NCI-H526 treated with DMSO at 0.1 percent for 48 hours (cell line): ENCODE results near the gene TMCC3.

Source experiments
- DNase-seq: peaks from one replicate; lab custom pipeline; 2025; lab: John Stamatoyannopoulos, UW

Gene TMCC3

DNA sequence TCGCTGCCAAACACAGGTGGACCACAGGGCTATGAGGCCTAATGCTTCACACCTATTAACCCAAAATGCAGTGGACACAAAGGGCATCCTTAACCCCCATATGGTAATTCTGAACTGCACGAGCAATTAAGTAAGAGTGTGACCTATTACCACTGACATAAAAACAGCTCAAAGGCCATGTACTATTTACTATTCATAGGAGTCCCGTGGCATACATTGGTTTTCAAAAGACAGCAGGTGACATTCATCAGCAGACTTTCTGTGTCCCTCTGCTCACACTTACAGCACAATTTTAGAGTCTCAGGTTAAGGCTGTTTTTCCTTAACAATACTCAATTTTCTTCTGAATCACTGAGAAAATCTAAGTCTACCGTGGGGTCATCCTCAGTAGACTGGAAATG lies 23.1 kb upstream of the TMCC3 start:
- no peak for DNase-seq

DNA sequence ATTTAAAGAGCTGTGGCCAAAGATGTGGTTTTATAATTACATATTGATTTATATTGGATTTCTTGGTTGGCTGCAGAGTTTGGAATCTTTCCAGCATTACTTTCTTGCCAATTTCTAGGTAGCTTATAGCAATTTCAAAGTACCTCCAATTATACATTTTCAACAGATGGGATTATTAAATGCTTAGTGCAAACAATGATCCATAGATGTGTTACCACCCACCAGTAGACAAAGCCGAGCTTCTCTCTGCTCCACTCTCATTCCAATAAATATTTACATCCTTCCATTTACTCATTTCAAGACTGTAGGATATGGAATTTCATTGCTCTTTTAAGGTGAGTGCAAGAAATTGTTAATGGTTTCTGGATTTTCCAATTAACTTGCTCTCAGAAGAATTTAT lies 21.6 kb upstream of the TMCC3 start:
- DNase-seq, result no peak

DNA sequence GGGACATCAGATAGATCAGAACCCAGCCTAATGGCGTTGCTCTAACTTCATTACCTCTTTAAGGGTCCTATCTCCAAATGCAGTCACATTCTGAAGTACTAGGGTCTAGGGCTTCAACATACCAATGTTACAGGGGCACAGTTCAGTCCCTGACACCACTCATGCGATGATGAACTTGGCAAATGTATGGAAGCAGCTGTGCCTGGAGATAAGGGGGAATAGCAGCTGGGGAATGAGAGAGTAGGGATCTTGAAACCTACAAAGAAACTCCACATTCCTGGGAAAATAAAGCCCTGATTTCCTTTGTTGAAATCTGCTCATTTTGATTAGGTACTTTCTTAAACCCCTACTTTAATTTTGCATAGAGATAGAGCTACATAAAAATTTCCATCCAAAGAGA lies 20.5 kb upstream of the TMCC3 start:
- DNase-seq, result no peak

DNA sequence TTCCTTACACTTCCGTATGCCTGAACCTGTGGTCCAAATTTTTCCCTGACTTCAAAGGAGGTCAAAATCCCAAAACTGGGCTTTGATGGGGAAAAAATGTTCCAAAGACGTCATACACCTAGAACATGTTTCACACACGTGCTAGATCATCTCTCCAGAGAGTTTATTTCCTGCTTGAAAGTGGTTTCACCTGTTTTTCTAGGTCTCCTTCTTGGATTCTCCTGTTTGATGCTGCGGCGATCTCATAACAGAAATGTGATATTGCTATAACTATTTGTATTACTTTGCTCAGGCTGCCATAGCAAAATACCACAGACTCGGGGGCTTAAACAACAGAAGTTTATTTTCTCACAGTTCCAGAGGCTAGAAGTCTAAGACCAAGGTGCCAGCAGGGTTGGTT lies 19.7 kb upstream of the TMCC3 start:
- DNase-seq, result no peak

DNA sequence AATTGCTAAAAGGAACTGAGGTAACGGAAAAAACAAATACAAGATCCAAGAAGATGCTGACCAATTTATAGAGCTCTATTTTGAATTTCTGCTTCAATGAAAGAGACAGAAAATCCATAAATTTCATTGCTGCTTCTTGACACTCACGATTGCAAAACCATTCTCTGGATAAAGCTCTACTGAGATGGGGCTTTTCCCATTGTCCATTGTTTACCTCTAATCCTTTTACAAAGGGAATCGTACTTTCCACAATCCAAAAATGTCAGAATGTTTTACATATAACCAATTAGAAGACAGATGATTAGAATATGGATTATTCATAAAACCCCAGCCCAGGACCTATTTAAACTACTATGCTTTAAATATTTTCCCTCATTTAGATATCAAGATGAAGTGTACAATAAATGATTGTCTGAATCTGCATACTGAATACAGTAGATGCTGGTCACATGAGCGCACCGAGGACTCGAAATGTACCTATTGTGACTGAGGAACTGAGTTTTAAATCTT lies 16.7 kb upstream of the TMCC3 start:
- DNase-seq, result no peak

DNA sequence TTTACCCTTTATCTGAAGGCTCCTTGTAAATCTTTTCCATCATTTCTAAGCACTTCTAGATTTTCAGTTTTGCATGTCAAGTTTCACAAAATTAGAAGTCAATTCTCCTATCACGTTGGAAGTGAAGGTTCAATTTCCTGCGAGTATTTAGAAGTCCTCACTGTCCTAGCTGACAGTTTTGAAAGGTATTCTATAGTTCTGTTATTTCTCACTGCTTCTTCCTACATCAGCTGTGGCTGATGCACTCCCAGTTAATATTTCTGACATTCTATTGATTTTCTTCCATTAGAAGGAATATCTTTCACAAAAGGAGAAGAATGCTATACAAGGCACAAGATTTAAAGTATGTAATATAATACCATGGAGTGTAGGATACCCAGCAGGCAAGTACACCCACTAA lies 15.8 kb upstream of the TMCC3 start:
- no peak for DNase-seq

DNA sequence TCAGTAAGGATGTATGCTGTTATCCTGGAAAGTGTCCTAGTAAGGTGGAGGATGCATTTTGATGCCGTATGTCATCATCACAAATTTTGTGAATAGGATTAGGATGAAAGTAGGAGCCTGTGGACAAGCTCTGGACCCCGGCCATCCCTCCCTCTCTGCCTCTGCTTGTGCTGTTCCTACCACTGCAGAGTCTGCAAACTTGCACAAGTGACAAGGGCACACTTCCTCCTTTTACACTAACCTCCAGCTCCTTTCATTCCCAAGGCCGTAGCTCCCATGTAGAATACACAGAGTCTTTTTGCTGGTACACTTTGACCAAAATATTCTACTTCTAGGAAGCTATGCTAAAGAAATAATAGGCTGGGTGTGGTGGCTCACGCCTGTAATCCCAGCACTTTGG lies 13.3 kb upstream of the TMCC3 start:
- DNase-seq, result no peak

DNA sequence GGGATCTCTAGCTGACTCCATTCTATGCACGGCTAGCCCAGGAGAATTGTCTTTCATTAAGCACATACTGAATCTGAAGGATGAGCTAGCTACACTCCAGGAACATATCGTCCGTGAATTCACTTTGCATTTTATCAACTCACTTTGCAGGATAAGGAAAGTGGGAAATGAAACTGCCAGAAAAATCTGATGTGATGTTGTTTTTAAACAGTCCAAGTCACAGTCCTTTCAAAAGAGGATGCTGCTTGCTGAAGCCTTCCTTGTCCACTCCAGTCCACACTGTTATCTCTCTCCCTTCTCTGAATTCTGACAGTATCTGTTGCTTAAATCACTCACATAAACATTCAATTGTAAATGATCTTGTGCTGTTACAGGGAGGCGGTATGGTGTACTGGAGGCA lies 12.7 kb upstream of the TMCC3 start:
- no peak for DNase-seq

DNA sequence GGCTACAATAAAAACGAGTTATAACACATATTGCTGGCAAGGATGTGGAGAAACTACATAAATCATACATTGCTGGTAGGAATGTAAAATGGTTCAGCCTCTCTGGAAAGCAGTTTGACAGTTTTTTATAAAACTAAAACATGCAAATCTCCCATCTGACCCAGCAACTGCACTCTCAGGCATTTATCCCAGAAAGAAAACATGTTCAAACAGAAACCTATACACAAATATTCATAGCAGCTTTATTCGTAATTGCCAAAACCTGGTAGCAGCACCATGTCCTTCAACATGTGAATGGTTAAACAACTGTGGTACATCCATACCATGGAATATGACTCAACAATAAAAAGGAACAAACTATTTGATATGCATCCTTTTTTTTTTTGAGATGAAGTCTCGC lies 10.1 kb upstream of the TMCC3 start:
- peak; percentile 81 for DNase-seq

DNA sequence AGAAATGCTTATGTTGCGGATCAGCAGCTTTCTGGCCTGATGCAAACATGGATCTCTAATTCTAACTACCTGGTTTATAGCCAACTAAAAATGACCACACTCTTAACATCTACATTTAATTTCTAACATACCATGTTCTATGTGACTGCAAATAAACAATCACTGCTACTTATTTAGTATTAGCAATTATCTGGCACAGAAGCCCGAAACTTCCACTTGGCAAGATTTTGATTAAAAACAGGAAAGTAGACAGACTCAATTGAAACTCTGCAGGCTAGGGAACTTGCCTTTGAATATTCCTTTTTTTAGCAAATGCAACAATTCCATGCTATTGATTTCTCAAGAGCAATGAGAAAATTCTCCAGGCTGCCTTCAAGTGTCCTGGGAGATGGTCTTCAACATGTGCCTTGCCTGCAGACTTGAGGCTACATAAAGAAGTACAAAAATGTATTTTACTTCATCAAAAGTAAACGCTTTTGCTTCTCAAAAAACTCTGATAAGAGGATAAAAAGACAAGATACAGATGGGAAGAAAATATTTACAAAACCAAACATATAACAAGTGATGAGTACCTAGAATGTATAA lies 9.1 kb upstream of the TMCC3 start:
- no peak for DNase-seq

DNA sequence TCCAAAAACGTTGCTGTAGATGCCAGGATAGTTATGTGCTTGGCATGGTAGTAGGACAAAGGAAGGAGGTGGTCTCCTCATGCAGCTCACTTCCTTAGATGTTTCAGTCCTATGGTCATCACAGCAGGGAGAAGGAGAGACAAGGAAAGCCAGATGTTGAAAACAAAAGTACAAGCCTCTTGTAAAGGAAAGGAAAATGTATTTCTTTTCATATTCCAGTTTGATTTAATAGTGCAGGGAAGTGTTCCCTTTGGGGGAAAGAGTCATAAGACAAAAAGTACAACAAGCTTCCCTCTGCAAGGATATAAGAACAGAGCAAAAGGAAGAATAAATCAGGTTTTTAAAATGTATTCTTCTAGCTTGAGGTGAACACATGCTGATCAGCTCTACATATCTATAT lies 8.6 kb upstream of the TMCC3 start:
- no peak for DNase-seq

DNA sequence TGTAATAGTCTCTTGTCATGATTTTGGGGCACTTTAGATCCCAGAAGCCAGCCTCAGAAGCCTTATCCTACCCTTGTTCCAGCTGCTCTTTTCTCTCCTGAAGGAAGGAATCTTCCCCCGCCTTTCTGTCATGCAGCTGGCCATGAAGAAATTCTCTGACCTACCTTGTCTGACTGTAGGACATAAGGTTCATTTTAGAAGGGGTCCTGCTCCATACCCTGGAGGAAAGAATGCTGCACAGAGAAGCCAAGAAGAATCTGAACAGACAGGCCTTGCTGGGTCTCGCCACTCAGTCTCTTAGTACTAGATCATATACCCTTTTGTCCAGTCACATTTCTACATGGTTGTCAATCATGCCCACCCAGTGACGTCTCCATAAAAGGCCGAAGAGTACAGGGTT lies 6.2 kb upstream of the TMCC3 start:
- no peak for DNase-seq

DNA sequence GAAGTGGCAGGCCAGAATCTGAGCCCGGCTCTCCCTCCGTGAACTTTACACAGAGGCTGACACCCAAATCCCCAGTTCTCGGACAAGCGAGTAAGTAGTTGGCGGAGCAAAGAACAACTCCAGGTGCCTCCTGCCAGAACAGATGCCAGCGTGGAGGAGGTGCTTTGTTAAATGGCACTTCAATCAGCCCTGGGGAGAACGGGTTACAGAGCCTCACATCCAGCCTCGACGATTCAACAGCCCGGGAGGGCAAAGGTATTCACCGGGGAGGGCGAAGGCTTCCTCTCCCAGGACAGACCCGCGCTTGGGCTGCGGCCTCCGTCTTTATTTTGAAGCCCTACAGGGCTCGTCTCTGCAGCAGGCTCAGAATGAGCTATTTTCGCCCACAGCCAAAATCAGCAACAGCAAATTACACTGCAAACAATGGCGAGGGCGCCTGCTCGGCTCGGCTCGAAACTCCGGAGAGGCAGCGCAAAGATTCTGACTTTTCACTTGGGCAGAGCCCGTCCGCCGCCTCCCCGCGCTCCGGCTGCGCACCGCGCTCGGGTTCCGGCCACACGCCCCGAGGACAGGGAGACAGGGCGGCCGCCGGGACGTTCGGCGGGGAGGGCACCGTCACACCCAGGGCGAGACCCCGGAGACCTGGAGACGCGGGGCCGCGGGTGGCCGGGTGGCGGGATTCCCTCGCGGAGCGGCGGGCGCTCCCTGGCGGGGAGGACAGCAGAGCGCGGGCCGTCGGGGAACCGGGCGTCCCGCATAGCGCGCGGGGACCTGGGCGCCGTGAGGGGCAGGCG lies 811 bp downstream of the TMCC3 start:
- DNase-seq, result no peak

DNA sequence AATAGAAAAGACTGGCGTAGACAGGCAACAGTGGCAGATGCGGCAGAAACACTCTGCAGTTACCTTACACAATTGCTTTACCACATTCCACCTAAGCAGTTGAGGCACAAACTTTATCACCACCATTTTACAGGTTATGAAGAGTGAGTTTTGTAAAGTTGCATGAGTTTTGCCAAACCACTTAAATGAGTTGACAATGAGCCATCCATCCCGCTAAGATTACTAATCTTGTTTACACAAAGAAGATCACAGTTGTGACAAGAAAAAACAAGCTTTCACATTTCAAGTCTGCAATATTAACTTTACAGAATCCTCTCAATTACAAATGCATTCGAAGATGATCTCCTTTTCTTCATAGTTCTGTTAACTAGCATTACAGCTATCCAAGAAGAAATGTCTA lies 1.8 kb downstream of the TMCC3 start:
- DNase-seq, result no peak

DNA sequence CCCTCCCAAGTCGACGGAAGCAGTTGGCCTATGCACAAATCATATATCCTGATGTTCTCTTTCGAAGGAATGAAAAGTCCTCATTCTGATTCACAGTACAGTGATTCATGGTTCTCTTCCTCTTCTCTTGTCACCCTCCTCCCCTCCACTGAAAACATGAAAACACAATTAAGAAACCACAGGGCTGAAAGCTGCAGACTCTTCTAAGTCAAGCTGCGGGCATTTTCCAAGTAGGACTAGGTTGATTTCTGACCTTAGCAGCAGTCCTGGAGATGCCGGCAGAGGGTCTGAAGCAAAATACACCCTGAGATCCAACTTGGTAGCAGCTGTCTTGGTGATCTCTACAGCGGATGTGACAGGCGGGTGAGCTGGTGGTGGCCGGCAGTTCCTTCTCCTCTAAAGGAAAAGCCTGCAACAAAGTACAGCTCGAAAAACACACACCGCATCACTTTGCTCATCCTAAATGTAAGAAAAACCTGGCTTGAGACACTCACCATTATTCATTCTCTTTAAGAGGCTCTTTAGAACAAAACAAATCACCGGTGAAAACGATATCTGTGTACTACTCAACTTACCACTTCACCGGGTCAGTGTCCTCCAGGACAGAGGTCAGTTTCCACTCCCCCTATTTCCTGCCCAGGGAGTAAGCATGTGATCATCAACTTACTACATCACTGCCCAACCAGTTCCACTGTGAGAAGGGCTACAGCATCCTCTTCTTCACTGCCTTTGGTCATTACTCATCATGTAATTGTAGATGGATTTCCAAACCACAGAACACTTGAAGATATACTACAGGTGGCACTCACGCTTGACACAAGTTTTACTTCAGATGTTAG lies 6.0 kb downstream of the TMCC3 start:
- DNase-seq, result no peak

DNA sequence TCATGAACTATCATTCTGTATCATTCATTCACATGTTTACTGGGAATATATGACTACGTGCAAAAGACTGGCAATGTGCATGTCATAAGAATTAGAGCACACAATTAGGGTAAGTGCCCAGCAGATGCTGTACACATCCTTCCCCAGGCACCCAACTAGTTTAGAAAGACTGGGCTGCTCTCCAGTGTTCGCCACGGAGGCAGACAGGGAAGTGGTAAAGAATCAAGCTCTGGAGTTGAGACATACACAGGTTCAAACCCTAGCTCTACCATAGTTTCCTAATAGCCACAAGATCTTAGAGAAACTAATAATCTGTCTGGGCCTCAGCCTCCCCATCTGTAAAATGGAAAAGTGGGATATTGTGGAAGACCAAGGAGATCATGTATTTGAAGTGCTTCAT lies 6.8 kb downstream of the TMCC3 start:
- DNase-seq, result no peak

DNA sequence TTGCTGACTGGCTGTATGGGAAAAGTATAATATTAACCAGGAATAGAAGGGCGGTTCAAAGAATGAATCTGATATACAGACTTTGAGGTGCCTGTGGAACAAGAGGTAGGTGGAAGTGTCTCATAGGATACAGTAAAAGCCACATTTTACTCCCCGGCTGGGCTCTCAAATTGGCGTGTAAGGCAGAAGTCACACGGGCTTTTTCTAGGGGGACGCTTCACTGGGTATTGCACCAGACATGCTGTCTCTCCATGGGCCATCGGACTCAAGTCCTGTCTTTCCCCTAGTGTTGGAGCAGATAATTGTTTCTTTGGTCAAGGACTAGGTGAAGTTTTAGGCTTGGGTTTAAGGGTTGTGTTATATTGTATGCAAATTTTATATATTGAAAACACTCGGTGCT lies 9.1 kb downstream of the TMCC3 start:
- DNase-seq, result no peak

DNA sequence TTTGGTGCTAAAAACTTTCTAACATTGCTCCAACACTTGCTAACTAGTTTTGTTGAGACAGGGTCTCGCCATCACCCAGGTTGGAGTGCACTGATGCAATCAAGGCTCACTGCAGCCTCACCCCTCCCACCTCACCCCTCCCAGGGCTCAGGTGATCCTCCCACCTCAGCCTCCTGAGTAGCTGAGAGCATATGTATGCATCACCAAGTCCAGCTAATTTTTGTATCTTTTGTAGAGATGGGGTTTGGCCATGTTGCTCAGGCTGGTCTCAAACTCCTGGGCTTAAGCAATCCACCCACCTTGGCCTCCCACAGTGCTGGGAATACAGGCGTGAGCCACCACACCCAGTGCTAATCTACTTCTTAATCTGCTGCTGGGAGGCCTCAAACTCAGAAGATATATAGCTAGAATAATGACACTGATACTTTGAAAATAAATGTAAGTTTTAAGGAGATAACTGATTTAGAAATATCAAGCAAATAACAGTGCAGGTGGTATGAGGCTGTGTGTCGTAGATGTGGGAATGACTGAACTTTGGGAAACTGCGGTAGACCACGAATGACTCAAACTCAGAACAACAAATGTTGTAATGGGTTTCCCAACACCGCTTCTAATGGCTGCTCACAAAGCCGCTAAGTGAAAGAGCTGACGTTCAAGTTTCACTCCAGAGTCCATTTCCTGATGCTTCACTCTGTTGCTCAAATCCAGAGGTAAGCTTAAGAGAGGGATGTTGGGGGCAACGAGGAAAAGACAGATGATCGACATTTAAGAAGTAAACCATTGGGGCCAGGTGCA lies 10.0 kb downstream of the TMCC3 start:
- DNase-seq, result no peak

DNA sequence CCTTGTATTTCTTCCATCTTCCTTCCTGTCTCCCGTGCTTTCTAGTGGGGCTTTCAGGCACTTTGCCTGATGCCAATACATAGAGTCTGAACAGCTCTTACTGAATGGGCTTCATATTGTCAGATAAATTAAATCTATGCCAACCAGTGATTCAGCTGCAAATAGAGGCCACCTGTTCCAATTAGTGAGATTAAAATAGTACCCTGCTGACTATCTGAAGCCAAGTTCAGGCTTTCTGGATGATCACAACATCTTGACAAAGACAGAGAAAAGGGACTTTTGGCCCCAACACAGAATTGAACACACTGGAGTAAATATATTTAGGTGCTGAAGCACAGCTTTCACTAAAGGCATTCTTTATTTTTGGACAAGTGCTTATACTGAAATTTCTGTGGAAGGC lies 11.8 kb downstream of the TMCC3 start:
- no peak for DNase-seq

DNA sequence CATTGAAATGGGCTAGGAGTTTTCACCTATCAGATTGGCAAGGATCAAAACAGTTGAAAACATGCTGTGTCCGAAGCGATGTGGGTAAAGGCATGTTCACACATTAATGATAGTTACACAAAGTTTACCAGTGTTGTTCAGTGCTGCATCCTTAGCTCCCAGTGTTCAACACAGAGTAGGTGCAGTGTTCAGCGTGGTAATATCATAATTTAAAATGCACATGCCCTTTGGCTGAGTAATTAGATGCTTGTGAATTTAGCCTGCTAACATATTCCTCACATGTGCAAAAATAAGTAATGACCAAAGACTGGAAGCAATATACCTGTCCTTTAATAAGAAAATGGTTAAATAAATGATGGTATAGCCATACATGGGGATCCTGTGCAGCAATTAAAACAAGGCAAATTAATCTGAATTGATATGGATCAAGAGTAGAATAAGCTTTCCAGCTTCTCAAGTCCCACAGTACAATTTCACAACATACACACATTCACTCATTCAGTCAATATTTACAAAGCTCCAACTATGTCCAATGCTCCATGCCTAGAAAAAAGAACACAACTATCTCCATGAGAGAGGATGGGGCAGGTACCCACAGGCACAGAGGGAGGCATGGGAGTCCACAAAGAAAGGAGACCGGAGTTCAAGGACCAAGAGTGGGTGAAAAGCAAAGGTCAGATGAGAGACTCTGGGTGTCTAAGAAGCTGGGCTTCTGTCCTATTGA lies 12.8 kb downstream of the TMCC3 start:
- DNase-seq, result no peak

DNA sequence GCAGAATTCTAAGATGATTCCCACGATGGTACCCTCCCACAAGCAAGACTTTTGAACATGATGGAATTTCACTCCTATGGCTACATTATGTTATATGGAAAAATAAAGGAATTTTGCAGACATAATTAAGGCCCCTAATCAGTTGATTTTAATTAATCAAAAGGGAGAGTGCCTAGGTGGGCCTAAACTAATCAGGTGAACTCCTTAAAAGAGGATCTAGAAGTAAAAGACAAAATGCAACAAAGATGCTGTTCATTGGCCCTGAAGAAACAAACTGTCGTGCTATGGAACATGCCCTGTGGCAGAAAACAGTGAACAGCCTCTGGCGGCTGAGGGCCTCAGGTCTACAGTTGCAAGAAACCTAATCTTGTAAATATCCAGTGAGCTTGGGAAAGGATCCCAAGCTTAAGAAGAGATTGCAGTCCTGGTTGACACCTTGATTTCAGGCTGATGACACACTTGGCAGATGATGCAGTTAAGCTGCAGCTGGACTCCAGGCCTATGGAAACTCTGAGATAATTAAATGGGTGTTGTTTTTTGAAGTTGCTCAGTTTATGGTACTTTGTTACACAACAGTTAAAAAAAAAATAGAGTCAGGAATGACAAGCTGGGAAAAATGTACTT lies 13.8 kb downstream of the TMCC3 start:
- DNase-seq, result no peak
